Left lung (tissue), 10 donors: ENCODE measurements around the gene OXCT1. TPM values are rescaled to one million over a fixed set of nuclear protein-coding genes. Genes with fewer than 3 reads are reported as not detected.

Experiments
- ATAC-seq: fragments of 200-7000 bp; cut with Tn5 transposase; one replicate; pipeline ENCODE4 v1.9.1; 2020; ENCODE audit warnings: moderate library complexity
- DNase-seq, 4 donors: peaks; one replicate each; pipeline ENCODE4 v3.0.0-alpha.2; 2013 to 2020
- H3K27ac ChIP-seq, 2 donors: fragments of 200-600 bp; sonication (generic) in 1 of 2; one replicate each; pipeline versions ENCODE4 v1.5.0 to v1.8.0; 2020 to 2021
- H3K27me3 ChIP-seq, 2 donors: fragments of 200-600 bp; sonication (generic) in 1 of 2; one replicate each; pipeline versions ENCODE4 v1.5.0 to v1.8.0; 2020 to 2021
- H3K36me3 ChIP-seq, 2 donors: fragments of 200-600 bp; sonication (generic) in 1 of 2; one replicate each; pipeline versions ENCODE4 v1.5.0 to v1.8.0; 2020 to 2021
- H3K4me1 ChIP-seq, 2 donors: fragments of 200-600 bp; one replicate each; pipeline ENCODE4 v1.8.0; 2021
- H3K4me3 ChIP-seq, 2 donors: fragments of 200-600 bp; sonication (generic) in 1 of 2; one replicate each; pipeline versions ENCODE4 v1.5.0 to v1.8.0; 2020 to 2021; ENCODE audit warnings: mild to moderate bottlenecking in 1 of 2
- H3K9me3 ChIP-seq, 2 donors: fragments of 200-600 bp; sonication (generic) in 1 of 2; one replicate each; pipeline versions ENCODE4 v1.5.0 to v1.8.0; 2020 to 2021
- intact Hi-C, 2 donors: fragments of 100-400 bp; cut with DNase I; formaldehyde crosslinking; loops; one replicate each; pipeline versions ENCODE4 v1.11.2 to v1.14.2; 2022
- polyA plus RNA-seq, 6 donors: library from polyadenylated mRNA; unstranded; fragments of 120-200 nt; gene quantifications; one replicate each; pipeline ENCODE4 v1.2.1, GENCODE V29; 2013; ENCODE audit not compliant: insufficient read length in 6 of 6
- total RNA-seq, 2 donors: library from RNA; stranded (reverse); fragmentation: NEBNext Ultra II Directional; extraction: Animal tissue kit (Norgen Biotek cat#: 25700); gene quantifications; one replicate each; pipeline ENCODE4 v1.2.1, GENCODE V29; 2021
- TF ChIP-seq, protein P1 (sequence below), 2 donors: fragments of 200-600 bp; sonication (generic) in 1 of 2; IDR thresholded peaks; one replicate each; pipeline versions ENCODE4 v1.5.0 to v1.8.0; 2021; ENCODE audit warnings: antibody characterized with exemption in 2 of 2
- donor health status: DM: no; HTN: yes; CAD: no.
- donor health status: DM: no; HTN: no; CAD: no.

Gene OXCT1
- total and polyA plus RNA-seq, 8 donors: 20.5 to 27.3 (median 23.4) TPM

DNA sequence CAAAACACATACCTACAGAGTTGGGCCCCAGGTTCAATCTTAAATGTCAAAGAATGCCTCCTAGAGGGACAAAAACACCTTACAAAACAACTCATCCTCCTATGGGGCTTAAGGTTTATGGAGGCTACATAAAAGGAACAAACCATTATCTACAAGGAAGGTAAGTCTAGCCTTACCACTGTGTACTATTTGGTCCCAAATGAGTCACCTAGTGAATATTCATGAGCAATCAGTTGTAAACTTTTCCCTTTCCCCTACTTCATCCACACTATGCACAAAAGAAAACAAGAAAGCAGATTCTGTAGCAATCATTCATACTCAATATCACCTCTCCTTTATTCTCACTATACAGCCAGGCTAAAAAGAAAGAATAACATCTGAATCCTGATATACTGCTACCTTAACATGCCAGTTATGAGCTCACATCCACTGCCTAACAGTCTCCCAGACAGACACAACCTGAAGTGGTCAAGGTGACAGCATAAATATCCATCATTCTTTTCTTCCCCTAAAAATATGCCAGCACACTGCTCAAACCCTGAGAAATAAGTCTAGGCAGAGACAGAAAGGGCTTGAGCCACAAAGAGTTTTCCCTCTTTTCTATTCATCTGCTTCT is 6.2 kb downstream of the OXCT1 start:
- intact Hi-C loops: no loop called here
- H3K4me1 ChIP-seq: peaks cover 0 to 3% of the 10 kb centered on the region in 2 donors

DNA sequence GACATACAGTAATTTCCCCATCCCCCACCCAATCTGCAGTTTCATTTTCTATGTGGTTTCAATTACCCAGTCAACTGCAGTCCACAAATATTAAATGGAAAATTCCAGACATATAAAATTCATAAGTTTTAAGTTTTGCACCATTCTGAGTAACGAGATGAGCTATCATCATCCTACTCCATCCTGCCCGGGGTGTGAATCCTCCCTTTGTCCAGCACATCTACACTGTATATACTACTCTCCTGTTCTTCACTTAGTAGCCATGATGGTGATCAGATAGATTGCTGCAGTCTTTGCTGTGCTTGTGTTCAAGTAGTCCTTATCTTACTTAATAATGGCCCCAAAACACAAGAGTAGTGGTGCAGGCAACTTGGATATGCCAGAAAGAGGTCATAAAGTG is 11.3 kb downstream of the OXCT1 start:
- H3K27ac ChIP-seq: no peak overlapping the region
- TF ChIP-seq, protein P1, sequence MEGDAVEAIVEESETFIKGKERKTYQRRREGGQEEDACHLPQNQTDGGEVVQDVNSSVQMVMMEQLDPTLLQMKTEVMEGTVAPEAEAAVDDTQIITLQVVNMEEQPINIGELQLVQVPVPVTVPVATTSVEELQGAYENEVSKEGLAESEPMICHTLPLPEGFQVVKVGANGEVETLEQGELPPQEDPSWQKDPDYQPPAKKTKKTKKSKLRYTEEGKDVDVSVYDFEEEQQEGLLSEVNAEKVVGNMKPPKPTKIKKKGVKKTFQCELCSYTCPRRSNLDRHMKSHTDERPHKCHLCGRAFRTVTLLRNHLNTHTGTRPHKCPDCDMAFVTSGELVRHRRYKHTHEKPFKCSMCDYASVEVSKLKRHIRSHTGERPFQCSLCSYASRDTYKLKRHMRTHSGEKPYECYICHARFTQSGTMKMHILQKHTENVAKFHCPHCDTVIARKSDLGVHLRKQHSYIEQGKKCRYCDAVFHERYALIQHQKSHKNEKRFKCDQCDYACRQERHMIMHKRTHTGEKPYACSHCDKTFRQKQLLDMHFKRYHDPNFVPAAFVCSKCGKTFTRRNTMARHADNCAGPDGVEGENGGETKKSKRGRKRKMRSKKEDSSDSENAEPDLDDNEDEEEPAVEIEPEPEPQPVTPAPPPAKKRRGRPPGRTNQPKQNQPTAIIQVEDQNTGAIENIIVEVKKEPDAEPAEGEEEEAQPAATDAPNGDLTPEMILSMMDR (IDR thresholded peaks at IDR 0.05): no peak
- H3K9me3 ChIP-seq: no peaks in the 10 kb centered on the region
- no peak for DNase-seq
- ATAC-seq: no peak
- H3K4me3 ChIP-seq: no peak overlapping the region
- H3K4me1 ChIP-seq: no peaks in the 10 kb centered on the region
- no peaks in the 10 kb centered on the region for H3K27me3 ChIP-seq
- H3K36me3 ChIP-seq: peaks cover 0 to 26% of the 10 kb centered on the region in 2 donors
- intact Hi-C loops: no loop called here

More for the DNA sequence above, 6.2 kb downstream of the OXCT1 start:
- H3K27me3 ChIP-seq: no peaks in the 10 kb centered on the region
- H3K9me3 ChIP-seq: no peaks in the 10 kb centered on the region
- DNase-seq: no peak
- TF ChIP-seq, protein P1 (IDR thresholded peaks at IDR 0.05): no peak
- no peak for ATAC-seq
- peaks cover 0 to 12% of the 10 kb centered on the region in 2 donors for H3K36me3 ChIP-seq
- H3K27ac ChIP-seq: no peak overlapping the region
- H3K4me3 ChIP-seq: no peak overlapping the region

DNA sequence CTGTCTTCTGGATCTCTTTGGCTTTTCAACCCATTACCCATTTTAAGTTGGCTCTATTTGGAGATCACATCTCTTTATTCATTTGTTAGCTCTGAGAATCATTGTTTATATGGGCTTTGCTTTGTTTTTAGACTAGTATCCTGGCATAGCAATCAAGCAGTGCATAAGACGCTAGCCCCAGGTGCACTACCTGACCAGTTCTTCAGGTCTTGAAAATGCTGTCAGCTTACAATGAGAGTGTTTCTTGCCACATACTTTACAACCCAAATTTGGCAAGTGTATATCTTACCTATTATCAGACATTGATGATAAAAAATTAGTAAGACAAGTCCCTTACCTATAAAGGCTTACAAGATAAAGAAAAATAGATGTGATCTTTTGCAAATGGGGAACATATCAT is 12.2 kb downstream of the OXCT1 start:
- Histone ChIP-seq H3K36me3 (peaks cover 0 to 35% of the 10 kb centered on the region in 2 donors), H3K4me1 (no peaks in the 10 kb centered on the region), H3K4me3 (no peak overlapping the region), H3K27ac (no peak overlapping the region), H3K27me3 (no peaks in the 10 kb centered on the region), H3K9me3 (no peaks in the 10 kb centered on the region)
- DNase-seq (no peak), ATAC-seq (no peak)
- intact Hi-C loops: no loop called here
- TF ChIP-seq, protein P1 (IDR thresholded peaks at IDR 0.05): no peak

DNA sequence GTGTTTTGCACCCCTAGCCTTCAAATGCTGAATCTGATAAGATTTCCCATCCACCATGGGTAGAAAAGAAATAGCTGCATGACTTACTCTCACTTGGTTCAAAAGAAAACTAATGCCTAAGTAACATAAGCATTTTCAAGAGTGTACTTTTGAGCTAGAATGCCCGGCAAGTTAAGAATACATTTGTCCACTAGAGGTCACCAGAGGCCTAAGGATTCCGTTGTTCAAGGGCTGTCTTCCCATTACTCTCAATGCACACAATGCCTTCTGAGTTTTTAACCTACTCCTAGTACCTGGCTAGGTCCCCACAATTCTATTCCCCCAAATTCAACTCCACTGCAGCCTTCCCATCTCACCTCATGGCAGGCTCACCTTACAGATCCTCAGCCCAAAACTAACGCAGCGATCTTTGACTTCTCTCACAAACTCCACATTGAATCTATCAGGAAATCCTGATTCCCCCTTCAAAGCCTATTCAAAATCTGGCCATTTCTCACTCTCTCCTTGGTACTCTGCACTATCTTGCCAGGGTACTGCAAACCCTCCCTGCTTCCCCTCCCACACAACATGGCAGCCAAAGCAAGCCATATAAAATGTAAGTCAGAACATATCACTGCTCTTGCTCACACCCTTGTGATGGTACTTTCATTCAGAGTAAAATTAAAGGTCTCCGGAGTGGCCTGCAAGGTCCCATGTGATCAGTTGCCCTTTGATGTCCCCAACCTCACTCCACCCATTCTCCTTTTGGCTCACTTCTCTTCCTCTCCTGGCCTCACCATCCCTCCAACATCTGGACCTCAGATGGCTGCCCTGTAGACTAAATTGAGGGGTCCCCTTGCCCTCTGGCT is 13.4 kb downstream of the OXCT1 start:
- intact Hi-C loops: no loop called here
- ATAC-seq (peak; percentile 98), DNase-seq (peak in 2 of 4 donors; percentile 73 to 83)
- TF ChIP-seq, protein P1 (IDR thresholded peaks at IDR 0.05): peak; percentile 54 to 81
- peaks cover 0 to 44% of the 10 kb centered on the region in 2 donors for H3K36me3 ChIP-seq
- no peaks in the 10 kb centered on the region for H3K27me3 ChIP-seq
- no peaks in the 10 kb centered on the region for H3K9me3 ChIP-seq
- no peaks in the 10 kb centered on the region for H3K4me1 ChIP-seq
- no peak overlapping the region for H3K27ac ChIP-seq
- no peak overlapping the region for H3K4me3 ChIP-seq

DNA sequence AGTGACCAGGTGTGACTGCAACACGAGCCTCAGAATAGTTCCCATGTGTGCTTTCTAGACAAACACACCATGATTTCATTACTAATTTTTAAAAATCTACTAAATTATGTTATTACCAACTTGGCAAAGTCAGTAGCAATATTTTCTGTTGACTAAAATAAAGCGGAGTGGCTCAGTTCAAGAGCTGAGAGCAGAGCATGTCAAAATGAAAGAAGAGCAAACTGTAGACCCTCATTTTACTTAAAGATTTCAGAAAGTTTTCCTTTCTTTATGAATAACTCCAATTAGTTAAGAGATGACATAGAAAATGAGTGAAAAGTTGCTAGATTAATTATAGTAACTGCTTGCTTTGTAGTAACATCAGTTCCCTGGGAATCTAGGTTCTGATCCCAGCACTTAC is 17.9 kb downstream of the OXCT1 start:
- no peaks in the 10 kb centered on the region for H3K4me1 ChIP-seq
- TF ChIP-seq, protein P1 (IDR thresholded peaks at IDR 0.05): no peak
- intact Hi-C loops: no loop called here
- DNase-seq (no peak), ATAC-seq (no peak)
- H3K36me3 ChIP-seq: peaks cover 0 to 51% of the 10 kb centered on the region in 2 donors
- H3K27me3 ChIP-seq: no peaks in the 10 kb centered on the region
- no peak overlapping the region for H3K27ac ChIP-seq
- no peaks in the 10 kb centered on the region for H3K9me3 ChIP-seq
- H3K4me3 ChIP-seq: no peak overlapping the region
